ENCODE data around the gene CSRNP3.
"Not testable (repeated sequence)": the region's sequence is repeated elsewhere in the genome, so short reads cannot be mapped to it uniquely, and the experiment has no call there.

The CSRNP3 gene

DNA sequence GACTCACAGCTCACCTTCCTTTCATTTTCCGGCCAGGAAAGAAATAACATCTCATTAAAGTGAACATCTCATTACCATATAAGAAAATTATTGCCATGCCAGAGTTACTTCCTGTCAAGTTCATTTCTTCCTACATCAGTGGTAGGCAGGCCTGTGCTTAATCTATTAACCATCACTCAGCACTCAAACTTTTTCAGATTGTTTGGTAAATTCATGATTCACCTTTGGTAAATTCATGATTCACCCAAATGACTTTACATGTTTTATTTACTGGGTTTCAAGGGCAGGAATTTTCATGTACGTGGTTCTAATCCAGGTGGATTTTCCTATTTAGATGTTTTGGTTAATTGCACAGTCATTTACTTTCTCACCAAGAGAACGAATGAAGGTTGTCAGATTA lies 116.5 kb downstream of the CSRNP3 start:
- no peak for DNase-seq (ENCODE audit: low read depth, low spot score)

DNA sequence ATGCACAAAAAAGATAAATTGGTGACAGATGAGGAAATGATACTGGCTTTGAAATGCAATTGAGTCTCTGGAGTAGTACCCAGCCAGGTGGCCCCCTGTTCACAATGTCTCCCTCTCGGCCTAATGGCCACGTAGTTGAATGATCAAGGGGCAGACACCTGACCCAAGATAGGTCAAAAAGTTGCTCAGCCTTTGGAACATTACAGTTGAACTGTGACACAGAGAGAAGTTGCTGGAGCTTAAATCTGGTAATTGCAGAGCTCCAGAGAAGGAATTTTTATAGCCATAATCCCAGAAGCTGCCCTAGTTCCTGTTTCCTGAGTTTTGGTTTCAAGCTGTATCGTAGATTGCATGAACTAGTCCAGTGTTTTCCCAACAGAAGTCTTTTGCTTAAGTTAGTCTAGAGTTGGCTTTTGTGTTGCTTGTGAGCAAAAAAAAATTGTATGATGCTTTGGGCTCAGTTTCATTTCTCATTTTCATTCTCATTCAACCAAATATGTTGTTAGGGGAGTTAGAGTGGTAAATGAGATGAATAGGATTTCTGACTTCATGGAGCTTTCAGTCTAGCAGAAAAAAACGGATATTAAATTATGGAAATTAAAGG lies 117.9 kb downstream of the CSRNP3 start:
- no peak for DNase-seq (ENCODE audit: low read depth, low spot score)

- not testable (repeated sequence) for DNase-seq (ENCODE audit: low read depth, low spot score)
Measured at GRCh38 chr2:165590999-165591398, 121.5 kb downstream of the CSRNP3 start.

DNA sequence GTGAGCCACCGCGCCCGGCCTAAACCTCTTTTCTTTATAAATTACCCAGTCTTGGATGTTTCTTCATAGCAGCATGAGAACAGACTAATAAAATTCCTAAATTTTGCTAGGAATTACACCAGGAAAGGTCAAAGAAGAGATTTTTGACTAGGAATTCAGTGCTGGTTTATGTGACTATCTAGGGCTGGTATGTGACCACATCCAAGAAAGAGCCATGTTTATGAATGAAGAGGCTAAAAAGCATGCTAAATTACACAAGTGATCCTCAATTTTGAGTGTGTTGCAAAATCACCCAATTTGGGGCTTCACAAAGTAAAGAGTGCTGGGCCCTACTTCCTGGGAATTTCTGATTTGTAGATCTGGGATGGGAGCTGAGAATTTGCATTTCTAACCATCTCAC lies 123.6 kb downstream of the CSRNP3 start:
- DNase-seq (ENCODE audit: low read depth, low spot score), result no peak

DNA sequence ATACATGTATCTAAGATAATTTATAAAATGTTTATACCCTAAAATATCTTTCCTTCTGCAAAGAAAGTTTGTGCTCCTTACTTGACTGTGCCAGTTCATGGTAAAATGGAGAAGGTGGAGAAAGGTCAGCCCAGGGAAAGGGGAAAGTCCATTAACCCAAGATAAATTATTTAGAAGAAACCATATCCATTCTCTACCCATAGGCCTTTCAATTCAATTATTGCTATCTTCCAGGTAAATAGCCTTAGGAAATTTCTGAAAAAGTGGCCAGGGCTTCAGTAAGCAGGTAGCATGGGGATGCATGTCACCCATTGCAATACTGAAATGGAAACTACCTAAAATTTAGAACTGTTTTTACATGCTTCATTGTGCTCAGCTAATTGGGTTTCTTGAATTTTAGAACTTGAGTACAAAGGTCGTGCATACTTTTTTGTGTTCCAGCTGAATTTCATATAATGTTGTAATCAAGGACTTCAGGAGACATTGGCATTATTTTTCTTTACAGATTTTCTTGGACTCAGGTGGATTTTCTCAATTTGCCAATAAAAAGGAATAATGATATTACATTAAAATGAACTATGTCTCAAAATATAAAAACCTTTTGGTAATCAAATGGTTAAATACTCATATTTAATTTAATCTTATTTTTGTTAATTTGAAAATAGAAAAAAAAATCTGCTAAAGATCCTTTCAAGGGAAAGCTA lies 124.9 kb downstream of the CSRNP3 start:
- DNase-seq (ENCODE audit: low read depth, low spot score), result no peak

DNA sequence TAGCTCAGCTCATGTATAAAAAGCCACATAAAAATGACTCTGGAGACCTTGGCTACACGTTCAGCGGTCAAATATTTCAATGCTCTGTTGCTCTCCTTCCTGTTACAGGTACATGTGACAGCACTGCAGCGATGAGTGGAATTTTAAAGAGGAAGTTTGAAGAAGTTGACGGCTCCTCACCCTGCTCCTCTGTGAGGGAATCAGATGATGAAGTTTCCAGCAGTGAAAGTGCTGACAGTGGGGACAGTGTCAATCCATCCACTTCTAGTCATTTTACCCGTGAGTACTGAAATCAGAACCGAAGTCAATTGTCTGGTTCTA lies 125.4 kb downstream of the CSRNP3 start:
- no peak for DNase-seq (ENCODE audit: low read depth, low spot score)

GRCh38 chr2:165596788-165597187 lies 127.3 kb downstream of the CSRNP3 start:
- no peak for DNase-seq (ENCODE audit: low read depth, low spot score)

DNA sequence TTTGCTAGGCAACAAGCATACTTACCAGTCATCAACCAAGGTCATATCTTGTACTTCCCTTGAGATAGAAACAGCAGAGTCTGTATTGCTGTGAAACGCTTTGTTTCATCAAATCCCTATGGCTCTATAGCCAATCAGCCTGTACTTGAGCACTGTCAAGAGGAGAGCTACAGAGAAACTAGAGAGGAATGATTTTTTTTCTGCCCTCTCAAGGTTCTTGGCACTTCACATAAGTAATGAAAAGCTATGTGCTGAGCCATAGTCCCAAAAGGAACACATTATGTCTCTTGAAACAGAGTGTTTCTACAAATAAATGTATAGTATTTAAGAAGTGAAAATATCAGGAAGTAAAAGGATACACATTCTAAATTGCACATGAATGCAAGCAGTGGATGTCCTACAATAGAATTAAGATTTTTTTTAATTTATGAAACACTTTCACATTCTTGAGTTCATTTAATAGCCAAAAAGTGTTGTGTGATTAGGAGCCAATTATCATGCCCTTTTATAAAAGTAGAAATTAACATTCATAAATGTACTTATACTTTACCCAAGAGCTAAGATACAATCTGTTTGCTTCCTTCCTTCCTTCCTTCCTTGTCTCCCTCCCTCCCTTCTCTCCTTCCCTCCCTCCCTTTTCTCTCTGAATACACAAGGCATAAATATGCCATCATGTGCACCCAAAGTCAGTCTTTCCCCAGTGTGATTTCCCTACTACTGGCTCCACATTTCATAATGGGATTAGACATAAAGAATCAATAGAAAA lies 131.8 kb downstream of the CSRNP3 start:
- DNase-seq (ENCODE audit: low read depth, low spot score), result no peak

GRCh38 chr2:165601928-165602521 lies 132.5 kb downstream of the CSRNP3 start:
- DNase-seq (ENCODE audit: low read depth, low spot score), result peak; percentile 17

GRCh38 chr2:165609672-165610071 lies 140.2 kb downstream of the CSRNP3 start:
- no peak for DNase-seq (ENCODE audit: low read depth, low spot score)

- DNase-seq (ENCODE audit: low read depth, low spot score), result no peak
Measured at GRCh38 chr2:165610591-165611029, 141.1 kb downstream of the CSRNP3 start.

GRCh38 chr2:165617741-165618481 lies 148.4 kb downstream of the CSRNP3 start:
- no peak for DNase-seq (ENCODE audit: low read depth, low spot score)

DNA sequence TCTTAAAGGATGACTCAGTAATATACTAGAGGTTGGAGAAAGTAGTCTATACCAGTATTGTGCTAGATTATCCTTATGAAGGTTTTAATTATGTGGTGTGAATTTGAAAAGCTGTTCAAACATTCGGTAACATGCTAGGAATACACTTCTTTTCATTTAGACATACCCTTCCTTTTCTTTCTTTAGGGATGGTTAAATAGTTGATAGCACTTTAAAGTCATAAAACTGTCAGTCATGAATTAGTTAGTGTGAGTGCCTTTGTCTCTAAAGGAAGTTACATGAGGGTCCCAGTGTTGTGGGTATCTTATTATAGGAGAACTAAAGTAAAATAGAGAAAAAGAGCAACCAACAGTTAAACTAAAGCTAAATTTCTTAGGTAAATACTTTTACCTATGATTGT lies 149.3 kb downstream of the CSRNP3 start:
- no peak for DNase-seq (ENCODE audit: low read depth, low spot score)

DNA sequence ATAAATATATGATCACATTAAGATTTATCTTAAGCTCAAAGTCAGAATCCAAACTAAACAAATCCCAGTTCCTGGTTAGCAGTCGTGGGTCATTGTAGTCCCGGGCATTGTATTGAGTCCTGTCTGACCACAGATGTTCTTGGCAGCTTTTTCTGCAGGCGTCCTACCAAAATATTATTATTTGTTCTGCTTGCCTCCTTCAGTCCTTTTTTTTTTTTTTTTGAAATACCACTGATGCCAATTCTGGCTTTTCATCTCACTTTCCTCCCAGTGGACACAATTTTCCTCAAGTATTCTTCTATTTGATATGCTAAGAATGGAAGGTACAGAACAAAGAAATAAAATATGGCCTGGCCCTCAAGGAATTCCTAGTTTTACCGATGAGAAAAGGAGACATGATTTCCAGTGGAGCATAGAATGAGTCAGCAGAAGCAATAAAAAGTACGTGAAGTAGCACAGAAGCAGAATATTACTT lies 151.6 kb downstream of the CSRNP3 start:
- DNase-seq (ENCODE audit: low read depth, low spot score), result peak; percentile 63

DNA sequence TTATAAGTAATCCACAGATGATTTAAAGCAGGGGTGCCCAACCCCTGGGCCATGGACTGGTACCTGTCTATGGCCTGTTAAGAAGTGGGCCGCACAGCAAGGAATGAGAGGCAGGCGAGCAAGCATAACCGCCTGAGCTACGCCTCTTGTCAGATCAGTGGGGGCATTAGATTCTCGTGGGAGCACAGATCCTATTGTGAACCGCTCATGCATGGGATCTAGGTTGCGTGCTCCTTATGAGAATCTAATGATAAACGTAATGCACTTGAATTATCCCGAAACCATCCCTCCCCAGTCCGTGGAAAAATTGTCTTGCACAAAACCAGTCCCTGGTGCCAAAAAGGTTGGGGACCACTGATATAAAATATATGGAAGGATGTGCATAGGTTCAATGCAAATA lies 153.7 kb downstream of the CSRNP3 start:
- DNase-seq (ENCODE audit: low read depth, low spot score), result no peak

GRCh38 chr2:165623783-165624469 lies 154.4 kb downstream of the CSRNP3 start:
- no peak for DNase-seq (ENCODE audit: low read depth, low spot score)

DNA sequence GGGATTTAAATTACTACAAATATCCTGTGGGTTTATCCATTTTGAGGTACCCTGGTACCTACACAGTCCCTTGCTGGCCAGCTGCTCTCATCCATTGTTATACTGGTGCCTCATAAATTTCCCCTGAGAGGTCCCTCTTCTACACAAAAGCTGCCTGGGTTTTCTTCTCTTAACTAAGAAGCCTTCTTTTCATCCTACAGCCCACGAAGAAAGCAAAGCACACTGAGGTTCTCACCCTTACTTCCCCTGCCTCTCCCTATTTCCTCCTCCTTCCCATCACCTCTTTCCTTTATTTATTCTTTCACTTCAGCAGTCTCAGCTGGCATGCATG lies 154.9 kb downstream of the CSRNP3 start:
- no peak for DNase-seq (ENCODE audit: low read depth, low spot score)

DNA sequence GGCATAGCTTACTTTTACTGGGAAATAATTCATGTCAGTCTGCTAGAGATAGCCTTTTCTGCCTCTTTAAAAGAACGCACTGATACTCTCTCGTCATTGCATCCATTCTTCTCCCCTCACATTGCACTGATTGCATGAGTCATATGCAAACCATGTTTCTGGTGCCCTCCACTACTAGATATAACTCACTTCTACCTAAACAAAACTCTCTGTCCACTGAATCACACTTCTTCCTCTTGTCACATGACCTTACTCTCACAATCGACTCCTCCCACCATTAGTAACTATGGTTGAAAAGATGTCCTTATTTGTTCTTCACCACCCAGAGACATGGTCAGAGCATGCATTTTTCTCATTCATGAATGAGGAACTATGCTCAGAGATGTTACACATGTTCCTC lies 158.0 kb downstream of the CSRNP3 start:
- DNase-seq (ENCODE audit: low read depth, low spot score), result no peak

- no peak for DNase-seq (ENCODE audit: low read depth, low spot score)
Measured at GRCh38 chr2:165629776-165630175, 160.3 kb downstream of the CSRNP3 start.

DNA sequence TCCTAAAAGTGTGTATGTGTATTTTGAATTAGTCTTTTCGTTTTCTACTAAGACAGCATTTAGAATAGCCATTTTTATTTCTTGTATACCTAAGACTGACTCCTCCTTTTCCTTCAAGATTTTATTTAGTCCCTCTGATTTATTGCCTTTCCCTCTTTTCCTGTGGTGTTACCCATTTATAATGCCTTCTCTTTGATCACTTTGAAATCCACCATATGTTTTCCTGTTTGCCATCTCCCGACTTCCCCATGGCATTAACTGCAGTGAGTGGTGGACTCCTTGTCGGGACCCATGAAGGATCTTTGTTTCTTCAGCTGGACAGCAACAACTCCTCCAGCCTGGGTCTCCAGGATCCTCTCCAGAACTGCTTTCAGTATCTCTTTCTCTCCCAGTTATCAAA lies 160.7 kb downstream of the CSRNP3 start:
- DNase-seq (ENCODE audit: low read depth, low spot score), result no peak

DNA sequence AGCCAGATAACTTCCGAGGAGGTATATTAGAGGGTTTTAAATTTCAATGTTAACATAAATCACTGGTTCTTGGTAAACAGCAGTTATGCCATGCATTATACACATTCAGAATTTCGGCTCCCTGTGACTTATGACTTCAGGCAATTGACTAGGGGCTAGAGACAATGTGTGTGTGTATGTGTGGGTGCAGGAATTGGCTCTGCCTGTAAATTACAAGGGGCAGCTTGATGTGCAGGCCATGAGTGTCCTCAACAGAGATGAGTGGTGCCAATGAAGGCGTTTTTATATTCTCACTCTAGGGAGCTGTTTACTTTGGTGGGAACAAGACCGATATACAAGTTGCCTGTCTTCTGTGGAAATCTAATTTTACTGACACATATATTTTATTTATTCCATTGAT lies 161.6 kb downstream of the CSRNP3 start:
- DNase-seq (ENCODE audit: low read depth, low spot score), result no peak
